GM12891 (cell line): ENCODE data around the gene THSD4.

Source experiments
- DNase-seq: peaks from one replicate; pipeline ENCODE4 v3.0.0; 2011; ENCODE audit warnings: low spot score; ENCODE audit not compliant: insufficient read length
- FAIRE-seq: peaks from 2 replicates; lab custom pipeline; 2011; peaks lifted over from hg19 to GRCh38; lab: Jason Lieb, UNC
- PAX5 ChIP-seq: IDR thresholded peaks from 2 replicates; pipeline ENCODE4 v1.6.1; 2011; ENCODE audit warnings: low read length, moderate library complexity, mild to moderate bottlenecking; ENCODE audit not compliant: insufficient read depth, severe bottlenecking
- POLR2A ChIP-seq: IDR thresholded peaks from 2 replicates; pipeline ENCODE4 v1.6.1; 2011; ENCODE audit warnings: low read depth, low read length, control low read depth
- POLR2AphosphoS5 ChIP-seq: IDR thresholded peaks from 2 replicates; pipeline ENCODE4 v1.6.1; 2011; ENCODE audit warnings: low read depth, low read length, control low read depth
- POU2F2 ChIP-seq: IDR thresholded peaks from 2 replicates; pipeline ENCODE4 v1.6.1; 2011; ENCODE audit warnings: low read depth, mild to moderate bottlenecking, control low read depth, low read length, moderate library complexity
- SPI1 ChIP-seq: IDR thresholded peaks from 2 replicates; pipeline ENCODE4 v1.6.1; 2011; ENCODE audit warnings: low read depth, low read length, control low read depth
- TAF1 ChIP-seq: IDR thresholded peaks from 2 replicates; pipeline ENCODE4 v1.6.1; 2011; ENCODE audit warnings: low read depth, low read length, control low read depth

THSD4 gene

DNA sequence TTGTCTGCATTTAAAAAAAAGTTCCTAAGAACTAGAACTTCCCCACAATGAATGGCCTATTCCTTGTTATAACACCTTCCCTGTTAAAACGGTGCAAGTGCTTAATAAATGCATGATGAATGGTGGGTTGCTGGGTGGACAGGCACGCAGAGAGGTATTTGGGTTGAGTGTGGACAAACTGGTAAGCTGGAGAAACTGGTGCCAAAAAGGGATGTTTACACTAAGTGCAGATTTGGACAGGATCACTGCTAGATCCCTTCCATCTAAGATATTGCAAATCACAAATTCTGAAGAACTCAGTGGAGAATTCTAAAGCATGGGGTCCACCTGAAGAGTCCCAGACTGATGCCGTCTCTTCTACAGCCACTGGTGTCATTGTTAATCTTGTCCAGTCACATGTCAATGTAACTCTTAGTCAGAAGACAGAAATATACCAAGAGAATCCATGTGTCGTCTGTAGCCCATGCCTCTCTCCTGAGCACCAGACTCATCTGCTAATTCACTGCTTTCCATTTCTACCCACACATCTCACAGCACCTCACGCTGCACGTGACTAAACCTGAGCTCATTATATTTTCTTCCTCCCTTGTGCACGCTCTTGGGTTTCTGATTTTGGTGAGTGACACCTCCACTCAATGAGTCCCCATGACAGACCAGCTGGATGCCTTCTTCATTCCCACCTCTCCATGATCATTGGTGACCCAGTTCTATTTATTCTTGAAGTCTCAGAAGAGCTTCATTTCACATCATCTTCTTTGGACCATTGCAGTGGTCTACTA is 328.9 kb downstream of the THSD4 start:
- FAIRE-seq, result no peak
- no peak for DNase-seq
- TF ChIP-seq TAF1, result no peak
- TF ChIP-seq SPI1, result no peak
- TF ChIP-seq POLR2A, result no peak
- no peak for TF ChIP-seq PAX5
- no peak for TF ChIP-seq POU2F2
- no peak for TF ChIP-seq POLR2AphosphoS5

DNA sequence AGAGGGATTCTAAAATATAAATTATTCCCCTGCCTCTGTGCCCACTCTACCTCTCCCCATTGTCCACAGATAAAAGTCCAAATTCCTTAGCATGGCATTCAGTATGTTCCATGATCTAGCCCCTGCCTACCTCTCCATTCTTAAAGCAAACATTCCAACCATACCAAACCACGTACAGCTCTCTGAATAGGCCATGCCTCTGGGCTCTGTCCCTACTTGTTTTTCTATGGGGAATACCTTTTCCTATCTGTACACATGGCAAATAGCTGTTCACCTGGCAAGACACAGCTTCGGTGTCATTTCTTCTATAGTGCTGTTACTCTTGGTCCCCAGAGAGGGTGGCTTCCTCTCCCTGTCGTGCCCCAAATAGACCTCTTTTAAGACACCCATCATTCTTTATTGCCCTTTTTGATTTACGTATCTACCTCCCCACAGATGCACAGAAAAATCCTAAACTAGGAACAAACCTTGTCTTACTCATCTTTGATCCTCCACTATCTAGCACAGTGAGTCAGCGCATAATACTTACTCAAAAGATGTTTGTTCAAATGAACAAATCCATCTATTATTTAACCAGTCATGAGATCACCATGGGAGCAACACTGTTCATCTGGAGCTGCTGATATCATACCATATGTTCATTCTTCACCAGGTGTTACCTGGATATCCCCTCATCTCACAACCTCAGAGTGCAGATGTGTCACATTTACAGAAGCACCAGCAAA is 329.8 kb downstream of the THSD4 start:
- no peak for FAIRE-seq
- DNase-seq, result no peak
- TF ChIP-seq POLR2AphosphoS5 (no peak), POLR2A (no peak), TAF1 (no peak), PAX5 (no peak)

DNA sequence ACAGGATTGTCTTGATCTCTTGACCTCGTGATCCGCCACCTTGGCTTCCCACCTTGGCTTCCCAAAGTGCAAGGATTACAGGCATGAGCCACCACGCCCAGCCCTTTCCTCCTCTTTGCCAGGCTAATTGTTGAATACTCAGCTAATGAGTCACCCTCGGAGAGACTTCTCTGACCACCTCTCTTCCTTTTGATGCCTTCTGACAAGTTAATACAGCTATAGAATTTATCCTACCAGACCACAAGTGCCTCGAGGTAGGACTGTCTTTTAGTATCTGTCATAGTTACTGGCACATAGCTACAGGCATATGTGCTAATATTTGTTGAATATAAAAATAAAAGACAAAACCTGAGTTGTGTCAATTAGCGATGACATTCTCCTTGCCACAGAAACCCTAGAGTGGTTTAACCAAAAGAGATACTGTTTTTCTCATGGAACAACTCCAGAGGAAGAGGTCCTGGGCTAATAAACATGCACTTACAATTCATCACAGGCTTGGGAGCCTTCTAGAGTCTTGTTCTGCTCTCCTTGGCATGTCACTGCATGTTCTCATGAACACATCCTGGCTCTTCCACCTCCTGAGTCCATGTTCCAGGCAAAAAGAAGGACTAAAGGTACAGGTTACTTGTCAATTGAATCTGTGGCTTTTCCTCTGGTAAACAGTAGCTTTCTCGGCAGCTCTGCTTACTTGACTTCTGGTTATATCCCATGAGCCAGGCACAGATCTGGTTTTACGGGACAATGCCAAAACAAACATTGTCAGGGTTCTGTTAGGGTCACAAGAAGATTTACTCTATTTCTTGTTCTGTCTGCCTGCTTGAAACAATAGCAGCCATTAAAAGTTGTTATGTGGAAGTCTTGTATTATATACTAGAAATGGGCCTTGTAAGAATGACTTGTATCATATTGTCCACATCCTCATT is 332.3 kb downstream of the THSD4 start:
- TF ChIP-seq PAX5, result no peak
- no peak for TF ChIP-seq TAF1
- TF ChIP-seq SPI1, result no peak
- TF ChIP-seq POLR2A, result no peak
- no peak for TF ChIP-seq POLR2AphosphoS5
- no peak for TF ChIP-seq POU2F2
- DNase-seq (no peak), FAIRE-seq (no peak)

DNA sequence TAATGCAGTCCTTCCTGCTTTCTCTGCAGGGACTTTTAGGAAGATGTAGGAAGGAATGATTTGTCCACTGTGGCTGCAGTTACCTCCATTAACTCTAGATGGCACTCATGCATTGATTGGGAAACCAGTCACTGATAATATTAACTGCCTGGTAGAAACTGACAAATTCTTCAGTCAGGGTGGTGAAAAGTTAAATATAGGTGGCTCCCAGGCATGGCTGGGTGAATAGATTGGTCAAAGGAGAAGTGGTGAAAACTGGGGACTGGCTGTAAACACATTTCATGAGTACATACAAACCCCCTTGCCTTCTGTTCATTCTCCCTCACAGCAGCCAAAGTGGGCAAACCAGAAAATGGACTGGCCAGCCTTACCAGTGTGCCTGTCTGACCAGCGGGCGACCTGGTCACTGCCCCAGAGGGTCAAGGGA is 333.4 kb downstream of the THSD4 start:
- no peak for DNase-seq
- no peak for FAIRE-seq
- TF ChIP-seq POLR2A (no peak), PAX5 (no peak), POU2F2 (no peak), POLR2AphosphoS5 (no peak), SPI1 (no peak), TAF1 (no peak)

DNA sequence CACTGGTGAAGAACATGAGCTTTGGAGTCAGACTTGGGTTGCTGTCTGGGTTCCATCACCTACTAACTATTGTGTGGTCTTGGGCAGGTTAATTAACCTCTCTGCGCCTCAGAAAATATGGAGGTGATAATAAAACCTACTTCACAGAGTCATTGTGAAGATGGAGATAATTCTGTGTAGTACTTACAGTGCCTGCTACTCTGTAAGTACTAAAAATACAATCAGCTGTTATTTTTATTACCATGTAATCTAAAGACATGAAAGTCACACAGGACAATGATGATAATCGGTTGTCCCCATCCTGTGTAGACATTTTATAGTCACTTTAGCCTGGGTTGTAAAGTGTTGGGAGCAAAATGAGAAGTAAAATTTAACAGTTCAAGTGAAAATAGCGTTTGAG is 334.1 kb downstream of the THSD4 start:
- FAIRE-seq, result no peak
- DNase-seq, result no peak
- TF ChIP-seq POU2F2, result no peak
- TF ChIP-seq SPI1, result no peak
- no peak for TF ChIP-seq POLR2AphosphoS5
- TF ChIP-seq PAX5, result no peak
- TF ChIP-seq TAF1, result no peak
- TF ChIP-seq POLR2A, result no peak

DNA sequence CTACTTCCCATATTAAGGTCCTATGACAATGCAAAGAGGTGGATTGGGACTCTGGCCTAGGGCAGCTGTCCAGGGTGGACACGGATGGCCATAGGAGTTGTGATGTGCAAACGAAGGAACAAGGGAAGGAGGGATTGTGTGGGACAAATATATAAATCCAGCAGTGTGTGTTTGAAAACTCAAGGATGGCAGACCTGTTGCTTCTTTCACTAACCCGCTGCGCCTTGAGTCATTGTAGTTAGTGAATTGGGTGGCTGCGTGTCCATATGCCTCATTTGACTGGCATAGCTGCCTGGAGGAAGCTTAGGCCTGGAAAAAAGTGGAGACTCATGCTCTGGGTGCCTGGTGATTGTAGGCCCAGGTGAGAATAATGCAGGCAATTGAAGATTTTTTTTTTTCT is 334.7 kb downstream of the THSD4 start:
- DNase-seq (no peak), FAIRE-seq (no peak)
- TF ChIP-seq POLR2AphosphoS5 (no peak), POU2F2 (no peak), TAF1 (no peak), POLR2A (no peak), PAX5 (no peak), SPI1 (no peak)

DNA sequence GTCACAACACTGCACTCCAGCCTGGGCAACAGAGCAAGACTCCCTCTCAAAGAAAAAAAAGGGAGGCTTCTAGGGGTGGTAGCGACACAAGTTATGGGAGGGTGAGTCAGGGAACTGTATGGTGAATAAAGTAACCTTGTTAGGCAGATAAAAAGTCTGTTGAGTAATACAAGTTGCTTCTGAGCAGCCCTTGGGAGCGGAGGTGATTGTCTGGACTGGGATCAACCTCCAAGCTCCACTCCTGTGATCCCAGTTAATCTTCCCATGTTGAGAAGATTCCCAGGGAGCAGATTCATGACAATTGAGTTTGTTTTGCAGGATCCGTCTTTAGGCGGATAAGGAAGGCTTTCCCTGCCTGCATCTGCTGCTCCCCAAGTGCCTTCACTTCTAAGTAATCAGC is 335.9 kb downstream of the THSD4 start:
- no peak for FAIRE-seq
- no peak for DNase-seq
- TF ChIP-seq TAF1, result no peak
- no peak for TF ChIP-seq SPI1

DNA sequence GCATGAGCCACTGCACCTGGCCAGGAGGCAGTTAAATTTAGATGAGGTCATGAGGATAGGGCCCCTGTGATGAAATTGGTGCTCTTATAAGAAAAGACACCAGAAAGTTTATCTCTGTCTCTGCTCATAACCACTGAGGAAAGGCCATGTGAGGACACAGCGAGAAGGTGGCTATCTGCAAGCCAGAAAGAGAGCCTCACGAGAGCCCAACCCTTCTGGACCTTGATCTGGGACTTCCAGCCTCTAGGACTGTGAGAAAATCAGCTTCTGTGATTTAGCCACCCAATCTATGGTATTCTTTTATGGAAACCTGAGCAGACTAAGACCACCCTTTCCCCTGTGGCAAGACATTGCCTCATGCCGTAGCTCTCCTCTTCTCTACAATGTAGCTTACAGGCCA is 337.6 kb downstream of the THSD4 start:
- TF ChIP-seq SPI1, result no peak
- no peak for TF ChIP-seq PAX5
- TF ChIP-seq POU2F2, result no peak
- no peak for TF ChIP-seq POLR2A
- DNase-seq (no peak), FAIRE-seq (no peak)

DNA sequence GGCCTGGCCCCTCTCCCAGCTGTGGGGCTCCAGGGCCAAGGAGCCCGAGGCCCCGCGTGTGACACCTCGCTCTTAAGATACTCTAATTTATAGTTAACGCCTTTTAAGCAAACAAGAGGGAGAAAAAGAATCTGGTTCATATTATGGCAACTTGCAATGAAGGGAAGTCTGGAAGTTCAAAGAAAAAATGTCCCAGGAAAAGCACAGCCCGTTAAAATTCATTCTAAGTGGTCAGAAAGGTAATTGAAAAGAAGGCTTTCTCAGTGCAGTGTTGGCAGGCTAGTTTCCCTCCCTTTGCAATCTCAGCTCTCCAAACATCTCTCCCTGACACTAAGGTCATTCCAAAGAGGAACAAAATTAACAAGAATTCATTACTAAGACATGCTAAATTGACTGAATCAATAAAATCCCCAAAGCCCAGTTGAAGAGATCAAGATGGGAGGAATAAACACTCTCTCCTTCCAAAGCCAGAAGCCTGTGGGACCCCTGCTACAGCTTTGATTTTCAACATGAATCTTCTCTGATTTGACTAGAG is 339.3 kb downstream of the THSD4 start:
- FAIRE-seq (no peak), DNase-seq (no peak)
- TF ChIP-seq SPI1, result no peak
- TF ChIP-seq TAF1, result no peak
